NCI-H1417 (cell line): ENCODE data around the gene UACA.
"Not testable (repeated sequence)": the region's sequence is repeated elsewhere in the genome, so short reads cannot be mapped to it uniquely, and the experiment has no call there.

Experiments
- DNase-seq, 3 experiments: peaks; one replicate each; lab custom pipeline; 2025; lab: John Stamatoyannopoulos, UW

Gene UACA

DNA sequence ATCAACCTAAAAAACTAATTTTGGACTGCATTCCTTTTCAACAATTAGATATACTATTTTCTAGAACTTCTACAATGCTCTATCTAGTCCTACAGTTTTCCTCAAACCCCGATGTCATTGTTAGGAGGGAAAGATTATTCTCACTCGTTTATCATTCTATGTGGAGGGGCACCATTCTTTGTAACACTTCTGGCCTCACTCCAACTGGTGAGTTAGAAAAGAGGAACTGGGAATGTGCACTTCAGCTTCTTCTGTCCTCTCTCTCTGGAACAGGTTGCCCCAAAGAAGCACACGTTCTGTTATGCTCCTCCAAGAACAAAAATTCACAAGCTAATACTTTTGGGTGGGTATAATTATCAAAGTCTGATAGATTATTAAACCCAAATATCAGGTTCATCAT, 137.9 kb downstream of the UACA start:
- DNase-seq = no peak

DNA sequence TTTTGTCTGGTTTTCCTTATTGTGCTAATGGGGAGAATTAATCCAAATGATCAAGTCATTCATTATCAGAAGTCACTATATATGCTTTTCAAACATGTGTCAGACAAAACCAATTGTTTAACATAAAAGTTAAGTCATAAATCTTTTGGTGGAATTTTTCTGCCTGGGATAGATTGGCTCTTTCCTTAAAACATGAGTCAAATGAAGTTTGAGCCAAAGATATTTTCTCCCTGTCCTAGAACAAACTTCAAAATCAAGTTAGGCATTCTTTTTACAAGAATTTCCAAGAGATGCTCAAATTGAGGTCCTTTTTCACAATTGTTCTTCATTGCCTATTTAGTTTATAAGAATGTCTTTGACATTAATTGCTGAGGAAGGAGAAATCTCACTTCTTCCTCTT, 138.3 kb downstream of the UACA start:
- no peak for DNase-seq

DNA sequence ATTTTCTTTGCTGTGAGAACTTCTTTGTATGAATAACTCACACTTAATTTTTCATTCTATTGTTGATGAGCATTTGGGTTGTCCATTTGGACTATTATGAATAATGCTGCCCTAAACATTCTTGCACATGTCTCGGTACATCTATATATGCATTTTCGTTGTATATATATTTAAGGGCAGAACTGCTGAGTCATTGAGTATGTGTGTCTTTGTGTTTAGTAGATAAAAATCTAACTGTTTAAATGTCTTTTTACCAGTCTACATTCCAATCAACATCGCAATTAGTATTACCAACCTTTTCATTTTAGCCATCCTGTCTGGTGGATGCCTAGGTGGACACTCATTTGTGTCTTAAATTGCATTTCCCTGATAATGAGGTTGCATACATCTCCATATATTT, 144.4 kb downstream of the UACA start:
- DNase-seq = no peak

GRCh38 chr15:70617911-70618287, 145.5 kb downstream of the UACA start:
- DNase-seq = peak in 1 of 3 experiments; percentile 27

DNA sequence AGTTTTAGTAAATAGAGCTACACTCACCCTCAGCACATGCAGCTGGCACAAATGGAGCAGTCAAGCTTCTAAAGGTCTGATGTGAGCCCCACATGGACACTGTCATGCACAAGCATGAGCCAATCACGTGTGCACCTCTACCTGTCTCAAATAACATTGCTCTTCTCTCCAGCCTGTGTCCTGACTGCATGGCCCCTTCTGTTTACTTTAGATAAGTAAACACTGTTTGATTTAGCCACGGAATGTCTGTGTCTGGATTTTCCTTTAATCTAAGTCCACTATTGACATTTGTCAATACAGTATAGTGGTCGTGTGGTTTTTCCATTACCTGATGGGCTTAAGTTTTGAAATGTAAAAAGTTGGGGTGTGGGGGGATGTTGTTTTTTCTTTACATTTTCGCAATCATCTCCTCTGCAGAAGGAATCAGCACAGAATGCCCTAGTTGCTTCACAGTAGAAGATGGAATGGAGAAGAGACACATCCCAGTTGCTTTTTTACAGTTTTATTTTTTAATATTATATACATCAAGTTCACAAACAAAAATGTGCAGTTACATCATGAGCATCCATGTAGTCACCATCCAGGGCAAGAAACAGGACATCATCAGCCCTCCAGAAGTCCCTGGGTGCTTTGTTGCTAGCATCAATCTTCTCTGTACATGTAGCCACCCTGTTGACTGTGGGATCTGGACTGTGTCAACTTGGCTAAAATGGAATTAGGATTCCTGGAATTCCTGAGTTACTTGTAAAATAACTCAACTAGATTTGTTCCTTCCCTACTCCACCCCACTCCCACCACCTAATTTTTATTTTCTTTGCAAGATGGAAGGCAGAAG, 146.1 kb downstream of the UACA start:
- peak in 2 of 3 experiments; percentile 11 to 45 for DNase-seq

GRCh38 chr15:70616311-70616756, 147.0 kb downstream of the UACA start:
- not testable (repeated sequence) for DNase-seq

- no peak for DNase-seq
Observed at GRCh38 chr15:70615435-70616310, 147.7 kb downstream of the UACA start.

GRCh38 chr15:70614221-70614620, 149.1 kb downstream of the UACA start:
- no peak for DNase-seq

DNA sequence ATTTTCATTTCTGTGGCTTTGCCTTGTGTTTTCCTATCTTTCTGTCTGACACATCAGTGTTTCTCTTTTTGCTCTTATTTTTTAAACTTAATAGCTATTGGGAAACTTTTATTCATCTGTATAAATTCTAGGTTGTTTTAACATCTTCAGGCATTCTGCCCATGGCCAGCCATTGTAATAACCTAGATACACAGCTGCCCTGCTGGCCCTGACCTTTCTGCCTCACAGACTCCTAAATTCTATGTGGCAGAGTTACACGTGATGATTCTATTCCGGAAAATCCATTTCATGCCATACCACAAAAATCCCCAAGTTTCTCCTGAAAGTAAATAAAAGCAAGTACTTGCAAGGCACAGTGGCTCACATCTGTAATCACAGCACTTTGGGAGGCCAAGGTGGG, 150.1 kb downstream of the UACA start:
- no peak for DNase-seq

DNA sequence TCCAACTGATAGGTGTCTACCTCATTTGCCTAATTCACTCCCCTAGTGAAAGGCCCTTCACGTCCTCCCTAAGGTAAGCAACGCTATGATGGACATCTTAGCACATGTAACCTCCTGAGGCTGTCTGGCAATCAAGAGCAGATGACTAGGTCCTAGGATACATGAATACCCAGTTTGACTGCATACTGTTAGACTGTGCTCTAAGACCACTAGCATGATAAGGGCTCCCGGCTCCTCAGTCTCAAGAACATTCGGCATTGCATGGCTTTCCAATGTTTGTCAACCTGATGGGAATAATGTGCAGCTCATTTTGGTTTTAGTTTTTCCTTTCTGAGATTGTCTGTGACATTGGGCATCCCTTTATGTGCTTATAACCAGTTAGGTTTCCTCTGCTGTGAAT, 152.1 kb downstream of the UACA start:
- no peak for DNase-seq

GRCh38 chr15:70610541-70610940, 152.8 kb downstream of the UACA start:
- no peak for DNase-seq

- no peak for DNase-seq
Observed at GRCh38 chr15:70609889-70610288, 153.5 kb downstream of the UACA start.

DNA sequence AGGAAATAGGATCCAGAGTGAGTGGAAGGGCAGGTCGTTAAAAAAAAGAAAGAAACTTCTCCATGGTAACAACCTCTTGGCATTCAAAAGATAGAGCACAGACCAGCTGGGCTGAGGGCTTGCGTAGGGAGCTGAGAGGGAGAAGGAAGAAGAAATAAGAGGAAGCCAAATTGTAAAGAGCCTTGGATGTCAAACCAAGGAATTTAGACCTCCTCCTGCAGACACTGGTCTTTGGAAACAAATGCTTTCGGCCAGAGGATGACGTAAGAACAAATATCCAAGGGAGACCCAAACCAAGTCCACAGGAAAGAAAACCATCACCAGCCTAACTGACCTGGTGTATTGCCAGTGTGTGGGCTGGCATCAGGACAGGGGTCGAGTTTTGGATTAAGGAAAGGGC, 155.2 kb downstream of the UACA start:
- peak in 2 of 3 experiments; percentile 12 to 22 for DNase-seq

GRCh38 chr15:70605606-70606410, 157.6 kb downstream of the UACA start:
- DNase-seq = no peak

DNA sequence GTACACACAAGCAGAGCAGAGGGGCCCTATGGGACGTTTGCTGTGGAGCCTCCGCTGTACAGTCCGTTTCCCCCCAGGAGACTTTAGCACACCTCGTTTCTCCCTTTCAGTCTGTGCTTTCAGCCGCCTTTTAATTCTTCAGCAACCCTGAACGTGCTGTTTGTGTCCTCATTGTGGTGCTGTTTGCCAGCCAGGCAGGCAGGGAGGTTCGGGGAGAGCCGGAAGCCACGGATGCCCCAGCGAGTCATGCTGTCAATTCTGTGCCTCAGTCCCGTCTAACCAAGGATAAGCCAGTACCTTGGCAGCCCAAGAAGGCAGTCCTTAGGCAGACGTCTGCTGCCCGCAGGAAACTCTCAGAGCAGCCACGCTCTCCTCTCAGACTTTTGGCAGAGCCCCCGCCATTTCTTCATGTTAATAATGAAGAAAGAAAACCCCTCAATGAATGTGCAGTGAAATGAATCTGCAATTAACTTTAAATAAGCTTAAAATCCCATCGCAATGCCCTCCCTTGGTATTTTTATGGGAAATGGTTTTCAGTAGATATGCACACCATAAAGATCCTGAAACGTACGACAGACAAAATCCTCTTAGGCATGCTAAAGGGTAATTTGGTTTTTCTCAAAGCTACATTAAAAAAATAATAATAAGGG, 158.6 kb downstream of the UACA start:
- DNase-seq = no peak
